ENCODE results near the gene ZNF341.

Gene ZNF341

GRCh38 chr20:33701629-33702450 lies 30.0 kb upstream of the ZNF341 start:
- DNase-seq (ENCODE audit: low read depth in 4 of 4, low spot score in 1 of 4): no peak

GRCh38 chr20:33702861-33703260 lies 28.9 kb upstream of the ZNF341 start:
- no peak for DNase-seq (ENCODE audit: low read depth in 4 of 4, low spot score in 1 of 4)

- DNase-seq (ENCODE audit: low read depth in 4 of 4, low spot score in 1 of 4): no peak
Measured at GRCh38 chr20:33703498-33704137, 28.2 kb upstream of the ZNF341 start.

- no peak for DNase-seq (ENCODE audit: low read depth in 4 of 4, low spot score in 1 of 4)
Measured at GRCh38 chr20:33704197-33704924, 27.4 kb upstream of the ZNF341 start.

GRCh38 chr20:33707668-33708067 lies 24.1 kb upstream of the ZNF341 start:
- no peak for DNase-seq (ENCODE audit: low read depth in 4 of 4, low spot score in 1 of 4)

GRCh38 chr20:33709398-33709797 lies 22.4 kb upstream of the ZNF341 start:
- no peak for DNase-seq (ENCODE audit: low read depth in 4 of 4, low spot score in 1 of 4)

- no peak for DNase-seq (ENCODE audit: low read depth in 4 of 4, low spot score in 1 of 4)
Measured at GRCh38 chr20:33709905-33710541, 21.8 kb upstream of the ZNF341 start.

GRCh38 chr20:33710681-33711445 lies 20.9 kb upstream of the ZNF341 start:
- DNase-seq (ENCODE audit: low read depth in 4 of 4, low spot score in 1 of 4): no peak

GRCh38 chr20:33711446-33711738 lies 20.4 kb upstream of the ZNF341 start:
- DNase-seq (ENCODE audit: low read depth in 4 of 4, low spot score in 1 of 4): no peak

- DNase-seq (ENCODE audit: low read depth in 4 of 4, low spot score in 1 of 4): no peak
Measured at GRCh38 chr20:33713865-33714367, 17.9 kb upstream of the ZNF341 start.

- no peak for DNase-seq (ENCODE audit: low read depth in 4 of 4, low spot score in 1 of 4)
Measured at GRCh38 chr20:33716498-33716897, 15.3 kb upstream of the ZNF341 start.

GRCh38 chr20:33719277-33719988 lies 12.4 kb upstream of the ZNF341 start:
- DNase-seq (ENCODE audit: low read depth in 4 of 4, low spot score in 1 of 4): no peak

- peak; percentile 47 to 79 (median 59) for DNase-seq (ENCODE audit: low read depth in 4 of 4, low spot score in 1 of 4)
Measured at GRCh38 chr20:33719989-33720709, 11.6 kb upstream of the ZNF341 start, which contains the start of gene PXMP4. Gene PXMP4 (minus strand): TSS chr20:33720310. CDS start chr20:33720207, 103 bp downstream.

- no peak for DNase-seq (ENCODE audit: low read depth in 4 of 4, low spot score in 1 of 4)
Measured at GRCh38 chr20:33721391-33722140, 10.2 kb upstream of the ZNF341 start.

GRCh38 chr20:33724439-33725094 lies 7.2 kb upstream of the ZNF341 start:
- no peak for DNase-seq (ENCODE audit: low read depth in 4 of 4, low spot score in 1 of 4)

- DNase-seq (ENCODE audit: low read depth in 4 of 4, low spot score in 1 of 4): no peak
Measured at GRCh38 chr20:33725607-33726264, 6.1 kb upstream of the ZNF341 start.

- no peak for DNase-seq (ENCODE audit: low read depth in 4 of 4, low spot score in 1 of 4)
Measured at GRCh38 chr20:33727115-33727479, 4.7 kb upstream of the ZNF341 start.

GRCh38 chr20:33727806-33728205 lies 4.0 kb upstream of the ZNF341 start:
- no peak for DNase-seq (ENCODE audit: low read depth in 4 of 4, low spot score in 1 of 4)
